Liver (tissue), 9 donors: ENCODE data around the gene CLCN2. TPM values are rescaled to one million over a fixed set of nuclear protein-coding genes. Genes with fewer than 3 reads are reported as not detected.

Experiments used
- DNase-seq: peaks from one replicate; pipeline ENCODE4 v3.0.0-alpha.2; 2017; ENCODE audit warnings: low spot score
- H3K27ac ChIP-seq, 2 donors: one replicate each; pipeline ENCODE4 v1.7.0; 2013; ENCODE audit warnings: inconsistent platforms in 2 of 2, low read length in 2 of 2, control low read depth in 1 of 2, low read depth in 1 of 2, mild to moderate bottlenecking in 1 of 2
- H3K27me3 ChIP-seq, 4 donors: one replicate each; pipeline versions ENCODE4 v1.6.1 to v1.7.0; 2013; ENCODE audit warnings: low read length in 3 of 4, inconsistent platforms in 1 of 4, mild to moderate bottlenecking in 1 of 4, moderate library complexity in 1 of 4; ENCODE audit not compliant: control insufficient read depth in 4 of 4, insufficient read depth in 4 of 4
- H3K36me3 ChIP-seq, 4 donors: one replicate each; pipeline versions ENCODE4 v1.6.1 to v1.7.0; 2013; ENCODE audit warnings: low read length in 3 of 4, mild to moderate bottlenecking in 3 of 4, low read depth in 1 of 4, moderate library complexity in 1 of 4; ENCODE audit not compliant: control insufficient read depth in 4 of 4, insufficient read depth in 3 of 4
- H3K4me1 ChIP-seq, 4 donors: one replicate each; pipeline versions ENCODE4 v1.6.1 to v1.7.0; 2013; ENCODE audit warnings: low read length in 3 of 4, mild to moderate bottlenecking in 3 of 4, moderate library complexity in 1 of 4; ENCODE audit not compliant: control insufficient read depth in 4 of 4, insufficient read depth in 4 of 4
- H3K4me3 ChIP-seq, 3 donors: one replicate each; pipeline versions ENCODE4 v1.6.1 to v1.7.0; 2013; ENCODE audit warnings: low read length in 3 of 3, control low read depth in 1 of 3, low read depth in 1 of 3, mild to moderate bottlenecking in 1 of 3
- H3K9ac ChIP-seq, 2 donors: one replicate each; pipeline ENCODE4 v1.7.0; 2013; ENCODE audit warnings: low read length in 2 of 2, mild to moderate bottlenecking in 2 of 2, moderate library complexity in 2 of 2, control low read depth in 1 of 2, low read depth in 1 of 2
- H3K9me3 ChIP-seq, 4 donors: one replicate each; pipeline versions ENCODE4 v1.6.1 to v1.7.0; 2013; ENCODE audit warnings: low read length in 3 of 4; ENCODE audit not compliant: control insufficient read depth in 4 of 4
- CTCF ChIP-seq: fragments of 150-350 bp; IDR thresholded peaks from 2 replicates; pipeline ENCODE4 v1.5.1; 2017; ENCODE audit warnings: improper control_type of control experiment, low read depth, low read length; ENCODE audit not compliant: missing input control
- EGR1 ChIP-seq, 2 donors: IDR thresholded peaks; 2 replicates each; pipeline ENCODE4 v1.6.1; 2016 to 2018; ENCODE audit warnings: antibody characterized with exemption in 2 of 2, low read depth in 2 of 2
- FOXA1 ChIP-seq: IDR thresholded peaks from 2 replicates; pipeline ENCODE4 v1.6.1; 2016; ENCODE audit warnings: antibody characterized with exemption
- FOXA2 ChIP-seq: IDR thresholded peaks from 2 replicates; pipeline ENCODE4 v1.6.1; 2016; ENCODE audit warnings: antibody characterized with exemption
- GABPA ChIP-seq, 2 donors: IDR thresholded peaks in 1 of 2; conservative IDR thresholded peaks in 1 of 2; 2 replicates each; pipeline ENCODE4 v1.6.1; 2016; ENCODE audit warnings: antibody characterized with exemption in 2 of 2, mild to moderate bottlenecking in 1 of 2, moderate library complexity in 1 of 2
- HNF4A ChIP-seq, 2 donors: conservative IDR thresholded peaks; 2 replicates each; pipeline ENCODE4 v1.6.1; 2016; ENCODE audit warnings: antibody characterized with exemption in 2 of 2, mild to moderate bottlenecking in 2 of 2
- HNF4G ChIP-seq: IDR thresholded peaks from 2 replicates; pipeline ENCODE4 v1.6.1; 2016; ENCODE audit warnings: antibody characterized with exemption
- JUND ChIP-seq, 2 donors: IDR thresholded peaks; 2 replicates each; pipeline ENCODE4 v1.6.1; 2016; ENCODE audit warnings: antibody characterized with exemption in 2 of 2
- MAX ChIP-seq: IDR thresholded peaks from 2 replicates; pipeline ENCODE4 v1.6.1; 2016; ENCODE audit warnings: antibody characterized with exemption
- NR2F2 ChIP-seq: IDR thresholded peaks from 2 replicates; pipeline ENCODE4 v1.6.1; 2016; ENCODE audit warnings: antibody characterized with exemption
- RAD21 ChIP-seq, 2 donors: IDR thresholded peaks; 2 replicates each; pipeline ENCODE4 v1.6.1; 2016; ENCODE audit warnings: antibody characterized with exemption in 2 of 2, mild to moderate bottlenecking in 2 of 2
- REST ChIP-seq: IDR thresholded peaks from 2 replicates; pipeline ENCODE4 v1.6.1; 2016; ENCODE audit warnings: antibody characterized with exemption, mild to moderate bottlenecking
- RXRA ChIP-seq, 2 donors: IDR thresholded peaks; 2 replicates each; pipeline ENCODE4 v1.6.1; 2017 to 2018; ENCODE audit warnings: antibody characterized with exemption in 2 of 2, mild to moderate bottlenecking in 1 of 2
- SP1 ChIP-seq: IDR thresholded peaks from 2 replicates; pipeline ENCODE4 v1.6.1; 2018; ENCODE audit warnings: antibody characterized with exemption, mild to moderate bottlenecking
- TAF1 ChIP-seq: conservative IDR thresholded peaks from 2 replicates; pipeline ENCODE4 v1.6.1; 2016; ENCODE audit warnings: antibody characterized with exemption, mild to moderate bottlenecking
- YY1 ChIP-seq: IDR thresholded peaks from 2 replicates; pipeline ENCODE4 v1.6.1; 2016; ENCODE audit warnings: antibody characterized with exemption, mild to moderate bottlenecking
- ZBTB33 ChIP-seq: IDR thresholded peaks from 2 replicates; pipeline ENCODE4 v1.6.1; 2016; ENCODE audit warnings: antibody characterized with exemption
- WGBS: extraction: QIAGEN DNeasy Blood & Tissue Kit; methylation state at CpG from one replicate; pipeline ENCODE4 v1.1.7; 2013; 5-methylcytosine and 5-hydroxymethylcytosine counted together
- polyA plus RNA-seq, 2 donors: library from polyadenylated mRNA; stranded (reverse) in 1 of 2; unstranded in 1 of 2; fragments of 200-250 nt in 1 of 2; fragments of >200 nt in 1 of 2; fragmentation: Nextera tagmentation in 1 of 2; extraction: Ambion mirVana in 1 of 2; gene quantifications; one replicate each; pipeline versions ENCODE4 v1.2.1 to v1.2.3, GENCODE V29; 2013 to 2015
- total RNA-seq, 2 donors: library from RNA; depleted of rRNA; stranded (reverse); fragments of >200 nt; gene quantifications; one replicate each; pipeline ENCODE4 v1.2.3, GENCODE V29; 2014
- donor health status: healthy.
- donor health status: healthy.
- donor health status: healthy.
- donor health status: healthy.
- donor health status: healthy.

The CLCN2 gene
- total and polyA plus RNA-seq, 4 donors = 1.1 to 3.9 (median 2.6) TPM

- Histone ChIP-seq H3K27ac (peak overlapping the region; percentile 84 to 89), H3K9ac (peak overlapping the region in 1 of 2 donors; percentile 46), H3K36me3 (peaks cover 7 to 34% (median 29%) of the 10 kb centered on the region in 4 donors), H3K4me3 (peak overlapping the region; percentile 47 to 68 (median 62)), H3K27me3 (no peaks in the 10 kb centered on the region), H3K4me1 (peaks cover 0 to 13% (median 6%) of the 10 kb centered on the region in 4 donors), H3K9me3 (no peaks in the 10 kb centered on the region)
- 38% methylated on average over 17 of the region's 17 CpGs for WGBS
- no peak for DNase-seq
- TF ChIP-seq NR2F2 = peak; percentile 80
- TF ChIP-seq FOXA2 = no peak
Observed at GRCh38 chr3:184336547-184337398, 24.6 kb downstream of the CLCN2 start.

- Histone ChIP-seq H3K4me1 (peaks cover 0 to 13% (median 6%) of the 10 kb centered on the region in 4 donors), H3K9me3 (no peaks in the 10 kb centered on the region), H3K27me3 (no peaks in the 10 kb centered on the region), H3K36me3 (peaks cover 14 to 40% (median 37%) of the 10 kb centered on the region in 4 donors), H3K27ac (peak overlapping the region; percentile 84 to 89), H3K9ac (peak overlapping the region; percentile 46 to 50), H3K4me3 (peak overlapping the region; percentile 47 to 68 (median 62))
- no peak for TF ChIP-seq TAF1
- peak in 1 of 2 donors; percentile 17 for TF ChIP-seq JUND (IDR thresholded peaks at IDR 0.05)
- TF ChIP-seq HNF4A (conservative IDR thresholded peaks at IDR 0.05) = no peak
- peak; percentile 54 for TF ChIP-seq YY1
- TF ChIP-seq FOXA1 = no peak
- peak; percentile 28 for TF ChIP-seq SP1
- peak; percentile 75 to 81 for TF ChIP-seq EGR1 (IDR thresholded peaks at IDR 0.05; ENCODE audit: low read depth in 2 of 2)
- peak; percentile 97 for DNase-seq
- 1% methylated on average over 77 of the region's 77 CpGs for WGBS
Observed at GRCh38 chr3:184335661-184336546, 25.5 kb downstream of the CLCN2 start.

- 55% methylated on average over 4 of the region's 4 CpGs for WGBS
- no peak for TF ChIP-seq NR2F2
- no peak for TF ChIP-seq HNF4A (conservative IDR thresholded peaks at IDR 0.05)
- TF ChIP-seq ZBTB33 = no peak
- no peak for TF ChIP-seq CTCF
- no peak for TF ChIP-seq FOXA1
- TF ChIP-seq EGR1 (IDR thresholded peaks at IDR 0.05; ENCODE audit: low read depth in 2 of 2) = no peak
- TF ChIP-seq GABPA (IDR thresholded peaks at IDR 0.05 in 1 of 2, conservative IDR thresholded peaks at IDR 0.05 in 1 of 2) = no peak
- TF ChIP-seq RXRA (IDR thresholded peaks at IDR 0.05) = no peak
- no peak for TF ChIP-seq MAX
- TF ChIP-seq FOXA2 = no peak
- no peak for TF ChIP-seq REST
- no peak for TF ChIP-seq RAD21 (IDR thresholded peaks at IDR 0.05)
- TF ChIP-seq HNF4G = no peak
Observed at GRCh38 chr3:184335291-184335660, 26.1 kb downstream of the CLCN2 start.

More at GRCh38 chr3:184335291-184335660, 26.1 kb downstream of the CLCN2 start:
- Histone ChIP-seq H3K4me1 (peaks cover 0 to 13% (median 6%) of the 10 kb centered on the region in 4 donors), H3K4me3 (no peak overlapping the region), H3K36me3 (peaks cover 14 to 45% (median 42%) of the 10 kb centered on the region in 4 donors), H3K27me3 (no peaks in the 10 kb centered on the region), H3K9ac (peak overlapping the region; percentile 36 to 50), H3K27ac (peak overlapping the region; percentile 84 to 89), H3K9me3 (no peaks in the 10 kb centered on the region)
- no peak for DNase-seq
